Gastrocnemius medialis (tissue), 4 donors: ENCODE measurements around the gene HMCES. TPM values are rescaled to one million over a fixed set of nuclear protein-coding genes. Genes with fewer than 3 reads are reported as not detected.

Source experiments
- ATAC-seq, 2 donors: fragments of 150-250 bp; one replicate each; pipeline ENCODE4 v1.9.1; 2016
- DNase-seq, 2 donors: peaks; one replicate each; pipeline ENCODE4 v3.0.0-alpha.2; 2019
- H3K27ac ChIP-seq, 4 donors: fragments of 200-600 bp; sonication (generic); 1 replicate in 1 of 4; 2 replicates in 3 of 4; pipeline ENCODE4 v1.5.1; 2016 to 2018; ENCODE audit warnings: mild to moderate bottlenecking in 2 of 4, moderate library complexity in 1 of 4
- H3K27me3 ChIP-seq, 3 donors: fragments of 200-600 bp; sonication (generic) in 2 of 3; 1 replicate in 1 of 3; 2 replicates in 2 of 3; pipeline versions ENCODE4 v1.5.1 to v1.6.0; 2016 to 2019; ENCODE audit warnings: mild to moderate bottlenecking in 1 of 3, moderate library complexity in 1 of 3
- H3K36me3 ChIP-seq, 2 donors: fragments of 200-600 bp; sonication (generic) in 1 of 2; one replicate each; pipeline ENCODE4 v1.5.1; 2017 to 2018
- H3K4me1 ChIP-seq, 2 donors: fragments of 200-600 bp; sonication (generic) in 1 of 2; one replicate each; pipeline ENCODE4 v1.5.1; 2016 to 2017; ENCODE audit warnings: mild to moderate bottlenecking in 2 of 2
- H3K4me3 ChIP-seq, 4 donors: fragments of 200-600 bp; sonication (generic) in 3 of 4; 1 replicate in 1 of 4; 2 replicates in 3 of 4; pipeline ENCODE4 v1.5.1; 2016 to 2019; ENCODE audit warnings: mild to moderate bottlenecking in 2 of 4
- H3K9me3 ChIP-seq, 3 donors: fragments of 200-600 bp; sonication (generic) in 2 of 3; 1 replicate in 1 of 3; 2 replicates in 2 of 3; pipeline ENCODE4 v1.5.1; 2016 to 2019
- CTCF ChIP-seq, 5 experiments: fragments of 450-650 bp in 3 of 5; fragments of 200-600 bp in 2 of 5; sonication (generic) in 2 of 5; IDR thresholded peaks in 4 of 5; conservative IDR thresholded peaks in 1 of 5; 1 replicate in 4 of 5; 2 replicates in 1 of 5; pipeline ENCODE4 v1.5.1; 2016 to 2019; ENCODE audit warnings: antibody characterized with exemption in 5 of 5, mild to moderate bottlenecking in 3 of 5, moderate library complexity in 3 of 5
- POLR2A ChIP-seq, 2 donors: fragments of 450-650 bp; IDR thresholded peaks; one replicate each; pipeline ENCODE4 v1.6.1; 2017; ENCODE audit warnings: antibody characterized with exemption in 2 of 2, mild to moderate bottlenecking in 2 of 2, moderate library complexity in 2 of 2
- in situ Hi-C, 4 donors: fragments of 200-750 bp; cut with MboI; loops; one replicate each; pipeline versions ENCODE4 v1.15.0 to v1.8.0; 2017; ENCODE audit warnings: low sequenced_read_pairs in 4 of 4
- intact Hi-C: fragments of 100-400 bp; cut with DNase I; formaldehyde crosslinking; loops from one replicate; pipeline ENCODE4 v1.15.1; 2023; ENCODE audit warnings: low total_unique reads
- total RNA-seq, 4 donors: library from RNA; depleted of rRNA; stranded (reverse); fragments of >200 nt; gene quantifications; one replicate each; pipeline versions ENCODE4 v1.1.0 to v1.2.3, GENCODE V29; 2016

Gene HMCES
- total RNA-seq, 4 donors from 2014 or later = 24.7 to 35.2 (median 29.5) TPM

GRCh38 chr3:129315998-129316247 is 37.3 kb downstream of the HMCES start:
- H3K27ac ChIP-seq = peak overlapping the region; percentile 96 to 99 (median 98)
- ATAC-seq (no peak), DNase-seq (no peak)
- in situ Hi-C loops (no loop called here), intact Hi-C loops (loop anchor here (1.0 to 5.0 kb wide), 3 partner anchors 38 to 194 kb away; partner anchors contain the start of genes HMCES, IFT122 and RAB43)
- no peaks in the 10 kb centered on the region for H3K27me3 ChIP-seq
- TF ChIP-seq POLR2A (IDR thresholded peaks at IDR 0.05) = no peak
- TF ChIP-seq CTCF (IDR thresholded peaks at IDR 0.05 in 4 of 5, conservative IDR thresholded peaks at IDR 0.05 in 1 of 5) = no peak
- H3K36me3 ChIP-seq = peaks cover 0 to 6% of the 10 kb centered on the region in 2 donors
- no peaks in the 10 kb centered on the region for H3K9me3 ChIP-seq
- H3K4me3 ChIP-seq = peak overlapping the region; percentile 76 to 93 (median 89)
- peaks cover 18 to 25% of the 10 kb centered on the region in 2 donors for H3K4me1 ChIP-seq

- Histone ChIP-seq H3K27ac (peak overlapping the region; percentile 96 to 99 (median 98)), H3K9me3 (no peaks in the 10 kb centered on the region), H3K27me3 (no peaks in the 10 kb centered on the region), H3K4me3 (peak overlapping the region; percentile 76 to 93 (median 89)), H3K4me1 (peaks cover 18 to 25% of the 10 kb centered on the region in 2 donors), H3K36me3 (peaks cover 0 to 6% of the 10 kb centered on the region in 2 donors)
- intact Hi-C loops = loop anchor here (1.0 to 5.0 kb wide), 3 partner anchors 38 to 194 kb away; partner anchors contain the start of genes HMCES, IFT122 and RAB43
- in situ Hi-C loops = no loop called here
- DNase-seq = peak; percentile 75 to 83
- ATAC-seq = peak; percentile 70 to 72
- TF ChIP-seq CTCF (IDR thresholded peaks at IDR 0.05 in 4 of 5, conservative IDR thresholded peaks at IDR 0.05 in 1 of 5) = peak; percentile 25 to 62 (median 44)
- peak; percentile 99 to 100 for TF ChIP-seq POLR2A (IDR thresholded peaks at IDR 0.05)
These were observed 37.8 kb downstream of the HMCES start for GRCh38 chr3:129316248-129317013.

- no peak for ATAC-seq
- Histone ChIP-seq H3K9me3 (no peaks in the 10 kb centered on the region), H3K27ac (peak overlapping the region; percentile 96 to 99 (median 98)), H3K36me3 (peaks cover 0 to 6% of the 10 kb centered on the region in 2 donors), H3K4me3 (peak overlapping the region; percentile 76 to 93 (median 89)), H3K27me3 (no peaks in the 10 kb centered on the region), H3K4me1 (peaks cover 18 to 25% of the 10 kb centered on the region in 2 donors)
- no peak for DNase-seq
- in situ Hi-C loops = no loop called here
- intact Hi-C loops = loop anchor here (5.0 kb wide), 2 partner anchors 125 to 195 kb away; partner anchors contain the start of genes IFT122 and RAB43
- no peak for TF ChIP-seq CTCF (IDR thresholded peaks at IDR 0.05 in 4 of 5, conservative IDR thresholded peaks at IDR 0.05 in 1 of 5)
- TF ChIP-seq POLR2A (IDR thresholded peaks at IDR 0.05) = no peak
These were observed 38.5 kb downstream of the HMCES start for GRCh38 chr3:129317014-129317771.

GRCh38 chr3:129317848-129318247 is 39.2 kb downstream of the HMCES start:
- Histone ChIP-seq H3K4me1 (peaks cover 18 to 25% of the 10 kb centered on the region in 2 donors), H3K27ac (no peak overlapping the region), H3K27me3 (no peaks in the 10 kb centered on the region), H3K9me3 (no peaks in the 10 kb centered on the region), H3K36me3 (peaks cover 0 to 6% of the 10 kb centered on the region in 2 donors), H3K4me3 (no peak overlapping the region)
- in situ Hi-C loops = no loop called here
- TF ChIP-seq POLR2A (IDR thresholded peaks at IDR 0.05) (no peak), CTCF (IDR thresholded peaks at IDR 0.05 in 4 of 5, conservative IDR thresholded peaks at IDR 0.05 in 1 of 5) (no peak)
- ATAC-seq = no peak
- intact Hi-C loops = loop anchor here (5.0 kb wide), 2 partner anchors 124 to 196 kb away; partner anchors contain the start of genes IFT122 and RAB43
- no peak for DNase-seq
